ENCODE data around the gene TP63.

The TP63 gene

DNA sequence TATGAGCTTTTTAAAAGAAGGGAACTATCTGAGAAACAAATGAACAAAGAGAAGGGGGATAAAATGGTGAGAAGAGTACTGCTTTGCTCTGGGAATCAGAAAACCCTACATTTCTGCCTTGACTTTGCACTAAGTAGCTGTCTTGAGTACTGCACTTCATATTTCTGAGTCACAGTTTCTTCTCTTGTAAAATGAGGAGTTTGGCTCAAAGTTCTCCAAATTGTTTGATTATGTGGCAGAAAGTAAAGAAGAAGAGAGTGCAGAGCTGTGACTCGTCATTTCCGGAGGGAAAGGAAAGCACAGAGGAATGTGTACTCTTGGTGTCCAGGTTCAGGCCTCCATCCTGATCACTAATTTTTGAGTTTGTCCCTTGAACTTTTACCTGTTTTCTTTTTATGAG is 54.7 kb downstream of the TP63 start:
- DNase-seq, result no peak

- no peak for DNase-seq
These were observed 56.3 kb downstream of the TP63 start for GRCh38 chr3:189687475-189687874.

GRCh38 chr3:189688262-189688661 is 57.1 kb downstream of the TP63 start:
- no peak for DNase-seq

GRCh38 chr3:189689625-189690024 is 58.4 kb downstream of the TP63 start:
- no peak for DNase-seq

DNA sequence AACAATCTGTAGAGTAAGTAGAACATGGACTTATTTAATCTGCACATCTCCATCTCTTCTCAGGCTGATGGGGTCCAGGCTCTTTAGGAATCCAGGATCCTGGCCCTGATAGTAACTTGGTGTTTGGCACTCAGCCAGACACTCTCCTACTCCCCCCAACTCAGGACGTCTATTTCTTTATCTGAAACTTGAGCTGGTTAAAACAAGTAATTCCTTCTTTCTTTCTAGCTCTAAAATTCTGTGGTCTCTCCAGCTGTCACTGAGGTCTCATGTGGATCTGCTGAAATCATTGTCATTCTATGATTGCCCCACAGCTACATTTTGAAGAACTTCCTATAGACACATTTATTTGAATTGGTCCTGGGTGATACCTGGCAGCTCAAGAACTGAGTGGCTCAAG is 59.0 kb downstream of the TP63 start:
- DNase-seq, result no peak

DNA sequence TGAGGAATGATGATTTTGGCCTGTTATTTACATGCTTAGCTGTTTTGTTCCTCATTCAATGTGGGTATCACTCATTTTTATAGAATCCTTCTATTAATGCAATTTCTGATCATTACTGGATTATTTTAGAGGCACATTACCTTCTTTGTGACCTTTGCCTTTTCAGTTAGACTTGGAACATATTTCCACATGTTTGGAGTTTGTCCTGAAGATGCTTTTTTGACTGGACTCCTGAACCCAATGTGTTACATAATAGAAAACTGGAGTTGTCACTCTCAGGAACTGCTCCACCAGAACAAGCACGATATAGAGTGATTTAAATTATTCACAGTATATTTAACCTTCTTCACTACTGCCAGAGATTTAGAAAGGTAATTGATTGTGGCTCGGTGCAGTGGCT is 59.5 kb downstream of the TP63 start:
- DNase-seq, result no peak

DNA sequence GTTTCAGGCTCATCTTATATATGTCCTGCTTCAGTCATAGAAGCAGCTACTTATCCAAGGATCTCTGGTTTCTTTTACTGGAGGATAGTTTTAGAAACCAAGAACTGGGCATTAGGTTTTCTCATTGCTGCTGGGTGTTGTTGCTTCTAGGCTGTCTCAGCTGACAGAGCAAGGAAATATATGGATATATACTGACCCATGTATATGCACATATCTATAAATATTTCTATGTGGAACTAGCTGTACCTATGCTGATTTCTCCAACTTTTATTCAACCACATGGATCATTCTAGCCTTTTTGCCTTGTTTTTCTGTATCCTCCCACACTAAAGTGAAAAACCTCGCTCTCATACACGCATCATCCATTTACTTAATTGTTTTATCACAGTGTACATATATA is 64.2 kb downstream of the TP63 start:
- no peak for DNase-seq

GRCh38 chr3:189698811-189699210 is 67.6 kb downstream of the TP63 start:
- no peak for DNase-seq

DNA sequence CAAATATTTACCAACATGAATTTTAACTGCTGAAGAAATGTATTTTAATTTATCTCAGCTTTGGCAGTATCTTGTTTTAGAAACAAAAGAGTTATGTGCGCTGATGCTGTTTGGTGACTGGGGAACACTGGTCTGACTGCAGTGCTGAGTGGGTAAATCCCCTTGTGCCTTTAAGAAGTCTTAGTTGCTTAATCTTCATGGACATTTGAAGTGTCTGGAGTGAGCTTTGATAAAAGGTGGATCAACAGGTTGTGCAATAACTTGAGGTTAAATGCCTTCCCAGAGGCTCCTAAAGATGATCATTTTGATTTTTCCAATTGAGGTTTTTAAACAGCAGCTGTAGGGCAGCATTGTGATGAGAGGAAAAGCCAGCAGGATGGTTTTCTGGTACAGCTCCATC is 68.7 kb downstream of the TP63 start:
- no peak for DNase-seq

GRCh38 chr3:189702066-189702646 is 71.0 kb downstream of the TP63 start:
- no peak for DNase-seq

GRCh38 chr3:189703865-189704264 is 72.7 kb downstream of the TP63 start:
- no peak for DNase-seq

DNA sequence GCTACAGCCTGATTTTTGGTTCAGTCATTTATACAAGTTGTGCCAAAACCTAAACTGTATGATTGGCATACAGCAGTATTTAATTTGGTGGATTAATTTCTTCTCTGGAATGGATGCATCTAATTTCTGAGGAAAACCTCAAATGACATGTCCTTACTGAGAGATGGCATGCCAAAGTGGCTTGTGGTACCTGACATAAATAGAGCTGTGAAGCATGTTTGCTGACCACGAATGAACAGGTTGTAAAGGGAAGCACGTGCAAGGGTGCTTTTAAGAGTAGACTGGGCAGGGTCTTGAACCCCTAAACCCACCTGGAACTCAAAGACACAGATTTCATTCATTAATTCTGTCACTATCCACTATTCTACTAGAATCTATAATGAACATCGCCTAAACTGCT is 77.2 kb downstream of the TP63 start:
- DNase-seq, result no peak

- peak; percentile 26 for DNase-seq
These were observed 79.6 kb downstream of the TP63 start for GRCh38 chr3:189710620-189711402.

DNA sequence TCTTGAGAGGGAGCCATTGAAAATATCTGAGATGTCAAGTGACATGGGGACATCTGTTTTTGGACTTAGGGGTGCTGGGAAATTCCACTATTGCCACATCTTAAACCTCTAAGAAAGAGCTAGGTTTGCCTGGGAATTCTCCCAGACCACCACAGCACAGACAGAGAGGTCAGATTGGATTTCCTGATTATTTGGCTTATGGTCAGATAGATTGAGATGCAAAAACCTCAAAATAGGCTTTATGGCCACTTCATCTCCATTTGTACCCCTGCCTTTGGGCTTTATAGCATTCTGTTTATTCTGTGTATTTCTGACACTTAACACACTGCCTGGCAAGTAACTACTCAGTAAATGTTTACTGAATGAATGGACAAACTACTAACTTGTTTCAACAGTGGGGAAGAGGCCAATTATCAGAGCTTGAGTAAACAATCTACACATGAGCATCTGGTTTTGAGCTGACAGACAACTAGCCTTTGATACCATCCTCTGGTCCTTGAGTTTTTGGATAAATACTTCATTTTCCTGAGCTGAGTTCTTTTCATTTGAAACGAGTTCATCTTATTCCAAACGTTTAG is 81.8 kb downstream of the TP63 start:
- DNase-seq, result no peak

DNA sequence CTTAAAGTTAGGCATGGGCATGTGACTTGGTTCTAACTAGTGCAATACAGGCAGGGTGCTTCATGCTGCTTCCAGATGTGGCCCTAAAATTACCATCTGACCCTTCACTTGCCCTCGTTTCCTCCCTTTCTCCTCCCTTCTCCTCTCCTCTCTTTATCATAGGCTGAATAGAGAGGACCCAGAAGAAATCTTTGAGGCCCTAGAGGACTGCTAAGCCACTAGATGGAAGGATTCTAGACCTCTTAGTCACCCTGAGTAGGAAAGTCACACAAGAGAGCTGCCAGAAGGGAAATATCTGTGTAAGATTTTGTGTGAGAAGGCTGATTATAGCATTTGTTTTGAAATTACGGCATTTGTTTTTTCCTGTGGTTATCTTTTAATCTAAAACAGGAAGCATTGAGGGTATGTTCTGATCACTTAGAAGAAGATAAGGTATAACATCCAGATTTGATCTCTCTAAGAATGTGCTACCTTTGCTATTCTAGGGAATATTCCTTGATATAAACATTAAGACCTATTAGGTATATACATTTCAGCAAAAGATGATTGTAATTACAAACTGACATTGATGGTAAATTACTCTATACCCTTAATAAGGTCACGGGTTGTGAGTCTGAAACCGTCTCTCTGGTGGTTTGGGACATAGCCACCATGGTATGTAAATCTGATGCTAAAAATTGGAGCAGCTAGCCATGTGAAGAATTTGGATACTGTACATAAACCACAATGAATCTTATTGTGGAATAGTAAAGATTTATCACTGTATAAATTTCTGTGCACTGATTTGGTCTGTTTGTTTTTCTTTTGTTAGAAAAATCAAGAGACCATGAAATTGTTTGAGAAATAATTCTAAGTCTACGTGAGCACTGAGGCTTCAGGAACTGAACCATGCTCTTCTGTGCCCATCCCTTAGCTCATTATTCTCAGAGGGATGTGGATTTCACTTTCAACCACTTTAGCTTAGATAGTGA is 84.1 kb downstream of the TP63 start:
- no peak for DNase-seq

DNA sequence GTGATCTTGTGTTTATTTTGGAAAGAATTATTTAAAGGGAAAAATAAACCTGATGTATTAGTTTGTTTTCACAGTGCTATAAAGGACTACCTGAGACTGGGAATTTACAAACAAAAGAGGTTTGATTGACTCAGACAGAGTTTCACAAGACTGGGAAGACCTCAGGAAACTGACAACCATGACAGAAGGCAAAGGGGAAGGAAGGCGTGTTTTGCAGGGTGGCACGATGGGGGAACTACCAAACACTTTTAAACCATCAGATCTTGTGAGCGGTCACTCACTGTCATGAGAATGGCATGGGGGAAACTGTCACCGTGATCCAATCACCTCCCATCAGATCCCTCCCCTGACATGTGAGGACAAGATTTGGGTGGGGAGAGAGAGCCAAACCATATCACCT is 87.0 kb downstream of the TP63 start:
- no peak for DNase-seq

DNA sequence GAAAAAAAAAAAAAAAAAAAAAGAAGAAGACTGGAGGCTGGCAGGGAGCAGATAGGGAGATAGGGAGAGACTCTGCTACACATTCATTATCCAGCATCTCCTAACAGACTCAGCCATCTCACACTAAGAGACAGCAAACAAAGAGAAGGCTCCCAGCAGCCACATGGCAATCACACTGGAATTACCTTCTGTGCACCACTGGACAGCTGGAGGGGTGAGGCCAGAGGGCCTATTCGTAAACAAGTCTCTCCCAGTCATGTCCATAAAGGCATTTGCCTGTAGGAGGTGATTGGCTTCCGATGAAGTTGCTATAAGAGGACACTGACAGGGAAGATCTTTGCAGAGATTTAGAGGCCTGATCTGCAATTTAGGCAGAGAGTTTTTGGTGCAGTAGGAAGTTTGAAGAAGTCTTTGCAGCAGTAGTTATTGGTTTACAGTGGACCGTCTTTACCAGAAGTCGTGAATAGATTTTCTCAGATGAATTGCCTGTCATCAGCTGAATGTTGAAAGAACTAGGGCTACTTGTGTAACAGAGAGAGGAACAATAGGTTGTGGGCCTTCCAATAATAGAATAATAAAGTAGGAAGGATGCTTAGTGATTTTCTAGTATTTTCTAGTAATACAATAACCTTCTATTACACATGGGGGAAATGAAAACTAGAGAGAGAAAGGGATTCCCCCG is 89.7 kb downstream of the TP63 start:
- no peak for DNase-seq

- no peak for DNase-seq
These were observed 90.9 kb downstream of the TP63 start for GRCh38 chr3:189721873-189722665.

- DNase-seq, result no peak
These were observed 93.2 kb downstream of the TP63 start for GRCh38 chr3:189724356-189724755.

DNA sequence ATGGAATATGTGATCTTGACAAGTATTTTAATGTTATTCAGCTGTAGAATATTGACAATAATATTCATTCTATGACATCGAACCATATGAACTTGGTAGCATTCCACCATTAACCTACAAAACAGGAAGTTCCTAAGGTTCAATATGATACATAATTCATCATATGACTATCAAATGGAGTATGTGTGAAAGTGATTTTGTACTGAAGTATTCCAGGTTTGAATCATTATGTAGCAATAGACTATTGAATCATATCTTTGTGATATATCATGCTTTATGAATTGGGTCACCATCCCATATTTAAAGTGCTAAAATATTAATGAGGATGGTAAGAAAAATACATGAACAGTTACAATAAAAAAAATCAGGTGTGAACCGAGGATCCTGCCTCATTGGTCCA is 95.1 kb downstream of the TP63 start:
- peak; percentile 48 for DNase-seq

DNA sequence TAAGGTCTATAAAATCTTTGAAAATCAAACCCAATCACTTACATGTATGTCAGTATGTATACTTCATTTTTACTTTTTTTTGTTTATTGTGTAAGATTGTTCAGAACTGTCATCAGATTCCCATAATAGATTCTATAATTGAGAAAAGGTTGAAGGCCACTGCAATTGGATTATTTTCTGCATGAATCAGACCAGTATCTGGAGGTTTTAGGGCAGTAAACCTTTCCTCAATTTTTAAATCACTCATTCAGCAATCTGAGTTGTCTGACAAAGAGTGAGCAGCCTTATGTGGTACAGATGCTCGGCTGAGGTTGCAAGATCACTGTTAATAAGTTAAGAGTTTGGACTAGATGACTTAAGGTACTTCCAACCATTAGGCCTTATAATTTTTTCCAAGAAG is 96.0 kb downstream of the TP63 start:
- no peak for DNase-seq

DNA sequence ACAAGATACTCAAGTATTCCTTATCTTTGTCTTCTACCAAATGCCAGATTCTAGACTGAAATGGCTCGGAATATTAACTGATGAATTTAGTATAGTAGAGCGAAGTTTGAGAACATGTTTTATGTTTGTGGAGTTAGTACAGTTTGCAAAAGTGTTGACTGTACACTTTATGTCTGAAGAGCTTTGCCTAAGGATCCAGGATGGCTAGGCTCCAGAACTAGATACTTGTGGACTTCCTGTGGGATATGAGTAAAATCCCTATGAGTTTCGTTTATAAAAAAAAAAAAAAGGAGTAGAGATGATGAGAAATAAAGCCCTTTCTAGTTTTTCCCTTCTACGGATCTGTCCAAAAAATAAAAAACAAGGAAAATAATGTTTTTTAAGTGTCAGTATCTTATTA is 96.7 kb downstream of the TP63 start:
- no peak for DNase-seq

Data from activated CD4-positive, alpha-beta T cell treated with anti-CD3 and anti-CD28 coated beads, Interleukin-10, Interleukin-2, amounts not matched to agents 100 ng/mL and 50 ng/mL, durations not matched to agents 16 hours and 8 hours (primary cell).